ENCODE results near the gene ELL2. TPM values are rescaled to one million over a fixed set of nuclear protein-coding genes. Genes with fewer than 3 reads are reported as not detected.

ELL2 gene
- total RNA-seq, 1 donor from 2014 or later, result 52.8 TPM

DNA sequence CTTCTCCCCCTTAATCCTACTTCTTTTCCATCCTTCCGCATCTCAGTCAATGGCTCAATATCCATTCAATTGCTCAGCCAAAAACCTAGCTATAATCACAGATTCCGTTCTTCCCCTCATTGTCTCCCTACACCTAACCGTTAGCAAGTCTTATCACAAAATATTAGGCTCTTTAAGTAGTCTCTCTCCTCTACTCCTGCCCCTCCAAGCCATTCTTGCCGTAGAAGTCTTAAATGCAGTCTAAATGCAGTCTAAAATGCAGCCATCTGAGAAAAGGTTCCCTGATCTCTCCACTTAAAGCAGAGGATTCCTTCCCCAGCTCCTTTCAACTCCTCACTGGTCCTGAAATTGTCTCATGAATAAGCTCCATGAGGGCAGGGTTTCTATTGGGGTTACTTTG lies 57.8 kb downstream of the ELL2 start:
- DNase-seq (ENCODE audit: low read depth), result no peak

DNA sequence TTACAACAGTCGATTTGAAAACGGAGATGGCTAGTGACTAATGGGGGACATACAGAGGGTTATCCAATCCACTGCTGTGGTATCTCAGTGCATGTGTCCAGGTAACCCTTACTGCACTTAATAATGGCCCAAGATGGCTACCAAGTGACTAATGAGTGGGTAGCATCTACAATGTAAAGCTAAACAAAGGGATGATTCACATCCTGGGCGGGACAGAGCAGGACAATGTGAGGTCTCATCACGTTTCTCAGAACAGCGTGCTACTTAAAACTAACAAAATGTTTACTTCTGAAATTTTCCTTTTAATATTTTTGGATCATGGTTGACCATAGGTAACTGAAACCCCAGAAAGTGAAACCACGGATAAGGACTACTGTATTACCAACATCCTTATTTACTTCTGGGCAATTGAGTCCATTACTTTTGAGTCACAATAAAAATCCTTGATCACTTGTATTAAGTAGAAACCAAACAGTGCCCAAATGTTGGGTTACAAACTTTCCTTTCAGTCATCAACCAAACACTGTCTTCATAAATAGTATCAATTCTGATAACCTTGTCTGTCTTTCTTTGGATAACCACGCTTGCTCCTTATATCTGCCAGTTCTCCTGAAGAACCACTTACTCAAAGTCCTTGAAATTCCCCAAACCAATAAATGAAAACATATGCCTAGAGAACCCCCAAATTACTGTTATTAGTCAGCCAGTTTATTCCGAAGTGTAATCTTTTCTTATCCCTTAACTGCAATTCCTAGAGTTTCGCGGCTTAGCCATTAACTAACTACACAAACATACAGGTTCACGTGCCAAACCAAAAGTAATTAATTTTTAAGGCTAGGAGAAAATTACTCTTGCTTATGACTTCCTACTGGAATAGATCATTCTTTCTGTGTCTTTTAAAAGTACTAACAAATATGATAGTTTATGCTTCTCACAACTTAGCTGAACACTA lies 59.7 kb downstream of the ELL2 start:
- TF ChIP-seq, protein P1, sequence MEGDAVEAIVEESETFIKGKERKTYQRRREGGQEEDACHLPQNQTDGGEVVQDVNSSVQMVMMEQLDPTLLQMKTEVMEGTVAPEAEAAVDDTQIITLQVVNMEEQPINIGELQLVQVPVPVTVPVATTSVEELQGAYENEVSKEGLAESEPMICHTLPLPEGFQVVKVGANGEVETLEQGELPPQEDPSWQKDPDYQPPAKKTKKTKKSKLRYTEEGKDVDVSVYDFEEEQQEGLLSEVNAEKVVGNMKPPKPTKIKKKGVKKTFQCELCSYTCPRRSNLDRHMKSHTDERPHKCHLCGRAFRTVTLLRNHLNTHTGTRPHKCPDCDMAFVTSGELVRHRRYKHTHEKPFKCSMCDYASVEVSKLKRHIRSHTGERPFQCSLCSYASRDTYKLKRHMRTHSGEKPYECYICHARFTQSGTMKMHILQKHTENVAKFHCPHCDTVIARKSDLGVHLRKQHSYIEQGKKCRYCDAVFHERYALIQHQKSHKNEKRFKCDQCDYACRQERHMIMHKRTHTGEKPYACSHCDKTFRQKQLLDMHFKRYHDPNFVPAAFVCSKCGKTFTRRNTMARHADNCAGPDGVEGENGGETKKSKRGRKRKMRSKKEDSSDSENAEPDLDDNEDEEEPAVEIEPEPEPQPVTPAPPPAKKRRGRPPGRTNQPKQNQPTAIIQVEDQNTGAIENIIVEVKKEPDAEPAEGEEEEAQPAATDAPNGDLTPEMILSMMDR (conservative IDR thresholded peaks at IDR 0.05; ENCODE audit: low read depth, low read length), result no peak
- H3K4me3 ChIP-seq (ENCODE audit: low read depth, low read length), result no peak overlapping the region
- no peak for DNase-seq (ENCODE audit: low read depth)

More for the DNA sequence above, 57.8 kb downstream of the ELL2 start:
- no peak overlapping the region for H3K4me3 ChIP-seq (ENCODE audit: low read depth, low read length)
- TF ChIP-seq, protein P1 (conservative IDR thresholded peaks at IDR 0.05; ENCODE audit: low read depth, low read length), result no peak

DNA sequence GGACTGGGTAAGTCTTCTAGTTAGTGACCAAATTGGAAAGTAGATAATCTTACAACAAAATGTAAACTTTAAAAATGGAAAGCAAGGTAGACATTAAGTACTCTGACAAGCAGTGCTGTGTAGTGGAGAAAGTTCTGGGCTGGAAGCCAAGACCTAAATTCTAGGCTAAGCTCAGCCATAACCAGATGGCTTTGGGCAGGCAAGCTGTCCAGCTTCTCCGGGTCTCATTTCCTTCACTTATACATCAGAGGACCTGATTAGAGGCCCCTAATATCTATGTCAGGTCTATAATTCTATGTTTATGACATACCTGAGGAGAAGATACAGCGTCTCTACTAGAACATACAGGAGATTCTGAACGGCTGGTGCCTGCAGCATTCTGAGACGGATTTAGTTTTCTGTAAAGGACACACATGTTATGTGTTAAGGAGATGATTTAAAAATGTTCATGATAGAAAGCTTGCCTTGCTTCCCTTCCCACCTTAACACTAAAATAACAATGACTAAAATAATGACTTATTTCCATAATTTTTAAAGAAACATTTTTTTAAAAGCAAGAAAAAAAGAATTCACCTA lies 61.2 kb downstream of the ELL2 start:
- no peak overlapping the region for H3K4me3 ChIP-seq (ENCODE audit: low read depth, low read length)
- TF ChIP-seq, protein P1 (conservative IDR thresholded peaks at IDR 0.05; ENCODE audit: low read depth, low read length), result no peak
- no peak for DNase-seq (ENCODE audit: low read depth)

DNA sequence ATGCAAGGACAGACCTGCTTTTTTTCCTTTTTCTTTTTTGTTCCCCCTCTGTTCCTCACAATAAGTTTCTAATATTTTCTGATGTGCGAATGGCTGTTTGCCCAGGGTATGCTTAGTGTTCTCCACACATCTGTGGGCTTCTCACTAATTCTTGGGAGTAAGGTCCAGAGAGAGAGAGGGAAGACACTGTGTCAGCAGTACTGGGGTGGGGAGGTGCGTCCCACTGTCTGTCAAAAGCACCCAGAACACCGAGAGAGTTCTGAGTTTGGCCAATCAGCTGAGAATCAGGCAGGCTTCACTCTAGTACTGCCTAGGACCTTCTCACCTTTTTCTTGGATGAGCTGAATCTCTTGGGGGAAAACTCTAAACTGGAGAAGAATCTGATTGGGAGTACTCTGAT lies 61.8 kb downstream of the ELL2 start:
- H3K4me3 ChIP-seq (ENCODE audit: low read depth, low read length), result no peak overlapping the region
- DNase-seq (ENCODE audit: low read depth), result no peak
- TF ChIP-seq, protein P1 (conservative IDR thresholded peaks at IDR 0.05; ENCODE audit: low read depth, low read length), result no peak

DNA sequence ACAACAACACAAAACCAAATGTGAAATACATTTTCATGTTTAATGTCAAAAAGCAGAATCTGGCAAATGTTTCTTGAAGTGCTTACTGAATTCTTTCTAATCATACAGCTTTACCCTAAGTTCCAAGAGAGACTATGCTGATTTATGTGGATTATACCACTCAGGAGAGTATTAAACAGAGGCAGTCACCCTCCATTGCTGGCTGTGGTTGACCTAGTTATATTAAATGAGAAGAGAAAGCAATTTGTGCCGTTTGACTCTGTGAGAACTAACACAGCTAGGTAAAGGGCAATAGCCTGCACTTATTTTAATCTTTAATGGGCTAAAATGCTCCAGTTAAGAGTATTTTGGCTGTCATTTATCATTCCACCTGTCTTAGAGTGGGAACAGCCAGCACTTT lies 62.6 kb downstream of the ELL2 start:
- no peak for DNase-seq (ENCODE audit: low read depth)
- TF ChIP-seq, protein P1 (conservative IDR thresholded peaks at IDR 0.05; ENCODE audit: low read depth, low read length), result no peak
- no peak overlapping the region for H3K4me3 ChIP-seq (ENCODE audit: low read depth, low read length)

DNA sequence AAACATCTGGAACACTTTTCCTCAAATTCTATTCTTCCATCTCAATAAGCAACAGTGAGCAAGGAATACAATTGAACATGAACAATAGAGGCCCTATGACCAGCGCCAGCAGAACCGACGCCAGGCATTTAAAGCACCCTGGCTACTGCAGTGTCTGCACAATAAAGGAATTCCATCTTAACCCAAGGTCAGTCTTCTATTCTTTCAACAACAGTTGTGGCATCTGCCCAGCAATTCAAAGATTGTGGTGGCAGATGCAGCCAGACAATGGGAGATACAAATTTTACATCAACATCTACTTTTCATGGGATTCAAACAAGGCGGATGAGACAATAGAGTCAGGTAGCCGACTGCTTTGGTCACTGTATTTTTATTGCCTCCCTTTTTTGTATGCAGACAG lies 65.9 kb downstream of the ELL2 start:
- no peak overlapping the region for H3K4me3 ChIP-seq (ENCODE audit: low read depth, low read length)
- TF ChIP-seq, protein P1 (conservative IDR thresholded peaks at IDR 0.05; ENCODE audit: low read depth, low read length), result no peak
- DNase-seq (ENCODE audit: low read depth), result no peak
